ENCODE data around the gene CDC45.
"Not testable (repeated sequence)": the region's sequence is repeated elsewhere in the genome, so short reads cannot be mapped to it uniquely, and the experiment has no call there.

The CDC45 gene

GRCh38 chr22:19533049-19533626 is 53.4 kb downstream of the CDC45 start:
- DNase-seq (ENCODE audit: low spot score), result no peak

GRCh38 chr22:19533857-19534256 is 54.1 kb downstream of the CDC45 start:
- no peak for DNase-seq (ENCODE audit: low spot score)

DNA sequence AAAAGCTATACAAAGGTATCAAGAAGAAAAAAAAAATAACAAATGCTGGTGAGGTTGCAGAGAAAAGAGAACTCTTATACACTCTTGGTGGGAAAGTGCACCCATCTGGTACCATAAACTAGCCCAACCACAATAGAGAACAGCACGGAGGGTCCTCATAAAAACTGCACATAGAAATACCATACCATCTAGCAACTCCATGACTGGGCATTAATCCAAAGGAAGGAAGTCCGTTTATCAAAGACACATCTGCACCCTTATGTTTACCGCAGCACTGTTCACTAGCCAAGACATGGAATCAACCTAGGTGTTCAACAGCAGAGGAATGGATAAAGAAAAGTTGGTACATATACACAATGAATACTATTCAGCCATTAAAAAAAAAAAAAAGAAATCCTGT is 55.3 kb downstream of the CDC45 start:
- DNase-seq (ENCODE audit: low spot score), result no peak

GRCh38 chr22:19536564-19536963 is 56.8 kb downstream of the CDC45 start:
- no peak for DNase-seq (ENCODE audit: low spot score)

DNA sequence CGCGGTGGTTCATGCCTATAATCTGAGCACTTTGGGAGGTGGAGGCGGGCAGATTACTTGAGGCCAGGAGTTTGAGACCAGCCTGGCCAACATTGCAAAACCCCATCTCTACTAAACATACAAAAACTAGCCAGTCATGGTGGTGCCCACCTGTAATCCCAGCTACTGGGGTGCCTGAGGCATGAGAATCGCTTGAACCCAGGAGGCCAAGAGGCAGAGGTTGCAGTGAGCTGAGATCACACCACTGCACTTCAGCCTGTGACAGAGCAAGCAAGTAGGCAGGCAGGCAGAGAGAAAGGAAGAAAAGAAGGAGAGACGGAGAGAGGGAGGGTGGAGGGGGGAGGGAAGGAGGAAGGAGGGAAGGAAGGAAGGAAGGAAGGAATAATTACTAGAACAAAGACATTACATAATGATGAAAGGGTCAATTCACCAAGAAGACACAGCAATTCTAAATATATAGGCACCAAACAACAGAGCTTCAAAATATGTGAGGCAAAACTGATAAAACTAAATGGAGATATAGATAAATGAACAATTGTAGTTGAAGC is 58.3 kb downstream of the CDC45 start:
- DNase-seq (ENCODE audit: low spot score), result no peak

DNA sequence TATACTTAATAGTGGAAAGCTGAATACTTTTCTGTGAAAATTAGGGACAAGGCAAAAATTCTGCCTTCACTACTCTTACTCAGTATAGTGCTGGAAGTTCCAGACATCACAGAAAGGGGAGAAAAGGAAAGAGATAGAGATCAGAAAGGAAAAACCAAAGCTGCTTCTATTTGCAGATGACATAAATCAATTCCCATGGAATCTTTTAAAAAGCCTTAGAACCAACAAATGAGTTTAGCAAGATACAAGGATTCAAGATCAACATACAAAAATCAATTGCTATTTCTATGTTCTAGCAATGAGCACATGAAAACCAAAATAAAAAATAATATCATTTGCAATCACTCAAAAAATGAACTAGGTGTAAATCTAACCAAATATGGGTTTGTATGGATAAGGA is 60.7 kb downstream of the CDC45 start:
- DNase-seq (ENCODE audit: low spot score), result no peak

GRCh38 chr22:19543970-19544708 is 64.4 kb downstream of the CDC45 start:
- no peak for DNase-seq (ENCODE audit: low spot score)

DNA sequence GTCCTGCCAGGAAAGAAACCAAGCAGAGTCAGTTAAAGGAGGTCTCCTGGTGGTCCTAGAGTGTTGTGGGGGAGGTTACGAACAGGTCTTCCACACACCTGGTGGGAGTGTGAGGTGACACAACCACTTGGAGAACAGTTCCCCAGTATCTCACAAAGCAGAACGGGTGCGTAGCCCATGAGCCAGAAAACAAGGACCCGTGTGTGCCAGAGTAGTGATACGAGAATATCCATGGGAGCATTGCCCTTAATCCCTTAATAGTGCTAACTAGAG is 66.2 kb downstream of the CDC45 start:
- DNase-seq (ENCODE audit: low spot score), result no peak

- no peak for DNase-seq (ENCODE audit: low spot score)
These were observed 67.0 kb downstream of the CDC45 start for GRCh38 chr22:19546680-19547079.

DNA sequence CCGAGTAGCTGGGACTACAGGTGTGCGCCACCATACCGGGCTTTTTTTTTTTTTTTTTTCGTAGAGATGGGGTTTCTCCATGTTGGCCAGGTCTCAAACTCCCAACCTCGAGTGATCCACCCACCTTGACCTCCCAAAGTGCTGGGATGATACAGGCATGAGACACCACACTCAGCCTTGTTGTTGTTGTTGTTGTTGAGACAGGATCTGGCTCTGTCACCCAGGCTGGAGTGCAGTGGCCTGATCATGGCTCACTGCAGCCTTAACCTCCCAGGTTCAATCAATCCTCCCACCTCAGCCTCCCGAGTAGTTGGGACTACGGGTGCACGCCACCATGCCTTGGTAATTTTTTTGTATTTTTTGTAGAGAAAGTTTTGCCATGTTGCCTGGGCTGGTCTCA is 67.9 kb downstream of the CDC45 start:
- no peak for DNase-seq (ENCODE audit: low spot score)

GRCh38 chr22:19548427-19548826 is 68.7 kb downstream of the CDC45 start:
- not testable (repeated sequence) for DNase-seq (ENCODE audit: low spot score)

DNA sequence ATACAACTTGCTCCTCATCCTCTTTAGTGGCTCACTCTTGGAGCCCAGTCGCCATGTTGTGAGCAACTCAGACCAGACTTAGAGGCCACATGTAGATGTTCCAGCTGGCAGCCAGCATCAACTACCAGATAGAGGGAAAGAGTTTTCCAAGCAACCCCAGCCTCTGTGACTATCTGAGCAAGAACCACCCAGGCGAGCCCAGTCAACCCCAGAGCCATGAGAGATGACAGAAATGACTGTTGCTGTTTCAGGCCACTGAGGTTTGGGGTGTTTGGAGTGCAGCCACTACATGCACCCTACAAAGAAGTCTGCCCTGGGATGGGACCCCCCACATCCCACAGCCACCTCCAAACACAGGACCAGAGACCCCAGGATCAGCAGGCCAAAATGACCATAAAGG is 69.2 kb downstream of the CDC45 start:
- DNase-seq (ENCODE audit: low spot score), result no peak

GRCh38 chr22:19549428-19549827 is 69.7 kb downstream of the CDC45 start:
- no peak for DNase-seq (ENCODE audit: low spot score)

DNA sequence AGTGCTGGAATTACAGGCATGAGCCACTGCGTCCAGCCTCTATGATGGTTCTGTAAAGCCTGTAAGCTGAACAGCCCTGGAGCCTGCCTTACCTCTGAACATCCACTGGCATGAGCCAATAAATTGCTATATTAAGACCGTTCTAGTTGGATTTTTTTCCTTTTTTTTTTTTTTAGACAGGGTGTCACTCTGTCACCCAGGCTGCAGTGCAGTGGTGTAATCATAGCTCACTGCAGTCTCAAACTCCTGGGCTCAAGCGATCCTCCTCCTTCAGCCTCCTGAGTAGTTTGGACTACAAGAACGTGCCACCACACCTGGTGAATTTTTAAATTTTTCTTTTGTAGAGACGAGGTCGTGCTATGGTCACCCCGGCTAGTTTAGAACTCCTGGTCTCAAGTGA is 70.7 kb downstream of the CDC45 start:
- DNase-seq (ENCODE audit: low spot score), result no peak

DNA sequence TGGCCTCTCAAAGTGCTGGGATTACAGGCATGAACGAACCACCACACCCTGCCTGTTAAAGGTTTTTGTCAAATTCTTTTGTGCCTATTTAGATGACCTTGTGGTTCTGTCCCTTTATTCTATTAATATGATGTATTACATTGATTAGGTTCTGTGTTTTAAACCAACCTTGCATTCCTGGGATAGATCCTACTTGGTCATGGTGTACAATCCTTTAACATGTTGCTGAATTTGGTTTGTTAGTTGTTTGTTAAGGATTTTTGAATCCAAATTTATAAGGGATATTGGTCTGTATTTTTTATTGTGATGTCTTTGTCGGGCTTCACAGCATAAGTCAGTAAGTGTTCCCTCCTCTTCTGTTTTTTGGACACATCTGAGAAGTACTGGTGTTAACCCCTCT is 73.5 kb downstream of the CDC45 start:
- no peak for DNase-seq (ENCODE audit: low spot score)

- peak; percentile 32 for DNase-seq (ENCODE audit: low spot score)
These were observed 75.2 kb downstream of the CDC45 start for GRCh38 chr22:19554834-19555404.

DNA sequence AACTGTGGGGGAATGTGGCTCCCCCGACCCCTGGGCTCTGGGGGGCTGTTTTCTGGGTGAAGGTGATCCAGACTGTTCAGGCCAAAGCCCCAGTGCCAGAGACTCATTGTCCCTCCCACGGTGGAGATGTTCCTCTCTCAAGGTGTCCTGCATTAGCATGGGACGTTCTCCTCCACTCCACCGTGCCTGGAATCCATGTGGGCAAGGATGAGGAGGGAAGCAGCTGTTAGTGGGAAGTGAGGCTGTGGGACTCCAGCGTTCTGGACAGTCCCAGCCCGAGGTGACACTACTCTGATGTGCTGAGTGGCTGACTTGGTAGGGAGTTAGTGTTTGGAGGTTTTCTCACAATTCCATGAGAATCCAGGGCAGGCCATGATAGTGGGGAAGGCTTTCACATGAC is 75.9 kb downstream of the CDC45 start:
- DNase-seq (ENCODE audit: low spot score), result no peak

DNA sequence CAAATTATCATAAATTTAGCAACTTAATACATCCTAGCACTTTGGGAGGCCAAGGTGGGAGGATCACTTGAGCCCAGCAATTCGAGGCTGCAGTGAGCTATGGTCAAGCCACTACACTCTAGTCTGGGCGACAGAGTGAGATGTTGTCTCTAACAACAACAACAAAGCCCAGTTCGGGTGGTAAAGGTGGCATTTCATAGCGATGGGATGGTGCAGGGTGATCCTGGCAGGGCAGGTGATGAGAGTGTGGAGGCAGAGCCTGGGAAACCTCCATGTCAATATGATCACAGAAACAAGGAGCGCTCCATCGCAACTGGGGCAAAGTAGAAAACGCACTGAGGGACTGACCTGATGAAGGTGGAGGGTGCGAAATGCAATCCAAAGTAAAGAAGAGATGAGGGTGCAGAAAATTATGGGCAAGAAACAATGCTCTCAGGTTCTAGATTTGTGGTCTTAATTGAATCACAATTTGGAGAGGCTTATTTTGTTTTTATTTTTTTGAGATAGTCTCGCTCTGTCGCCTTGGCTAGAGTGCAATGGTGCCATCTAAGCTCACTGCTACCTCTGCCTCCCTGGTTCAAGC is 77.3 kb downstream of the CDC45 start:
- DNase-seq (ENCODE audit: low spot score), result no peak

- DNase-seq (ENCODE audit: low spot score), result no peak
These were observed 79.6 kb downstream of the CDC45 start for GRCh38 chr22:19559324-19559811.

DNA sequence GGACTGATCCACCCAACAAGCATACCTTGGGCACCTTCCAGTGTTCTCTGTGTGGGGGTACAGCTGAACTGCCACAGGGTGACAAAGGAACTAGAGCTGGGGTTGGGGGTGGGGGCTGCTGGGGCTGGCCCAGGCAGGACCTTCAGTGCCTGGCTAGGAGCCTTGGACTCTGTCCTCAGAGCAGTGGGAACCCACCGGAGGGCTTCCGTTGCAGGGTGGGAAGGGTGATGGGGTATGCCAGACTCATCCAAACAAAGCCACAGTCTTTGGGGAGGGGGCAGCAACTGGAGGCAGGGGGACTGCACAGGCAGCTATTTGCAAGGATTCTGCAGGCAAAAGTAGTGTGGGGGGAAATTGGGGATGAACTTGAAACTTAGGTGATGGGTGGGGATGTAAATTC is 80.2 kb downstream of the CDC45 start:
- no peak for DNase-seq (ENCODE audit: low spot score)

DNA sequence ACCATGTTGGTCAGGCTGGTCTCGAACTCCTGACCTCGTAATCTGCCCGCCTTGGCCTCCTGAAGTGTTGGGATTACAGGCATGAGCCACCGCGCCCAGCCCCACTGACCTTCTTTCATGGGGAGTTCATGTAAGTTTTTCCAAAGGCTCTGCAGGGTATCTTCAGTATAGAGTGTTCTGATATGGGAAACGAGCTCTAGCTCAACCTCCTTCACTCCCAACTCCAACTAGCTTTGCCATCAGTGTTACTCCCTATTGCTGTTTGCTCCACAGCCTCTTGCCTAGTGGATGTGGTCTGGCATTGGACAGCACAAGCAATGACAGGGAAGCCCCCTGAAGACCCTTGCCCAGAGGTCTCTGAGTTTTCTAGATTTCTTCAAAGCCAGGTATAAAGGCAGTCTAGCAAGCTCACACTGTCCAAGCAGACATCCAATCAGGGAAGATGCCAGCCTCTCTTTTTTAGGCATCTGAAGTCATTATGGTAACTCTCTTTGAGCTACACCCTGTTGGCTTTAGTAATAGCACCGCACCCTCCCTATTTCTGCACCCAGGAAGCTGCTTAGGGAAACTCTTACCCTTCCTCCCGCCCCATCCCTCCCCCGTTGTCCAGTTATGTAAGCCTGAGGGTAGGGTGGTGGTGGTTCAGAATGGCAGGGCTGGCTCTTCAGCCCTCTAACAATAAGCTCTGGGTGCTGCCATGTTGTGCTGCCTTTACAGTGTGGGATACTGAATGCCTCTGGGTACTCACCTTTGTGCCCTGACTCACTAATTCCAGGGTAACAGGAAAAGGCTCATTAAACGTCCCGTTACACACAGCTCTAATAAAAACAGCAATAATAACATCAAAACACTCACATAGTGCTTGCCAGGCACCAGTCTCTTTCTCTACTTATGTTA is 85.9 kb downstream of the CDC45 start:
- DNase-seq (ENCODE audit: low spot score), result peak; percentile 28
